Activated T-helper 9 cell treated with anti-CD3 and anti-CD28 coated beads, Interleukin-2, amount 50 U/mL, for 16 hours (primary cell): ENCODE data around the gene CLSTN2.
"Not testable (repeated sequence)": the region's sequence is repeated elsewhere in the genome, so short reads cannot be mapped to it uniquely, and the experiment has no call there.

ENCODE experiments used
- DNase-seq: peaks from one replicate; pipeline ENCODE4 v3.0.0-alpha.2; 2020; ENCODE audit warnings: low read depth

CLSTN2 gene

GRCh38 chr3:140384028-140384771 is 449.2 kb downstream of the CLSTN2 start:
- DNase-seq: no peak

DNA sequence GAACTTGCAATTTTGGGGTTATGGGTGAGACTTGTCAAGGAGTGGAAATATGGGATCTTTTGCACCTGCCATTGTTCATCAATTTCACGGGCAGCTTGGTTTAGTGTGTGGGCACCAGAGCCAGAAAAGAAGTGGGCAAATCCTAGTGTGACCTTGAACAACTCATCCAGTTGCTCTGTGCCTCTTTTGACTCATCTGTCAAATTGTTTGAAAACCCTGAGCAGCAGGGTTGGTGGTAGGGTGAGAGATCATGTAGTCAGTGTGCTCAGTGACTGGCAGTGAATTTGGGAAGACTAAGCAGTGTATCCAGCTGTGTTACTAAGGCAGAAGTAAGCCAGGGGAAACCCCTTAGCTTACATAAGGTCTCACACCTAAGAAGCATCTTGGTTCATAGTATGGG is 449.9 kb downstream of the CLSTN2 start:
- no peak for DNase-seq

DNA sequence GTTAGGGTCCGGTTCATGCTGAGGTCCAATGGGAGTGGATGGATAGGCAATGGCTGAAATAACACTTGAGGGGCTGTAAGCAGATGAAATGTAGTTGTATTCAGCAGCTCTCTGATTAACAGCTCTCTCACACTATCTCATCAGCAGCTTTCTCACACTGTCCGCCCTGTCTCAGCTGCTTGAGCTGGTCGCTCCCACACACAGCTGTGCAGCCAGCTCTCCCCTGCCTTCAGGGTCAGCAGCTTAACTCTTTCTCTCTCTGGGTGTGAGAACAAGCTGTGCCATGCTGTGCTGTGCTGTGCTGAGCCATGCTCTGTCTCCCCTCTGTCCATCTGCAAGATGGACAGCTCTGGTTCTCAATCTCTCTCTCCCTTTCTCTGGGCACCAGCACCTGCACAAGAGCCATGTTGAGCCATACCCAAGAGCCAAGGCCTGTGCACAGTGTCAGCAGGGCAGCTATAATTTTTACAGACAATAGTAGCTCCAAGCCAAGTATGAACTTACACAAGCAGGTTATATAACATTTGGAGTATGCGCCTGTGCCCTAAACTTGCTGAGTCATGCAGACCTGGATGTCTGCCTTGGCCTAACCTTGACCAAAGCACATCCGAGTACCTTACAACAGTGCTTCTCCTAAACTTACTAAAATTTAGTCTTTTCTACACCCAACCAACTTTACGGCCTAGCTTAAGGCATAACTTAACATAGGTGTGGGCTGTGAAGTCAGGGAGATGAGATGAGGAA is 451.5 kb downstream of the CLSTN2 start:
- DNase-seq: no peak

DNA sequence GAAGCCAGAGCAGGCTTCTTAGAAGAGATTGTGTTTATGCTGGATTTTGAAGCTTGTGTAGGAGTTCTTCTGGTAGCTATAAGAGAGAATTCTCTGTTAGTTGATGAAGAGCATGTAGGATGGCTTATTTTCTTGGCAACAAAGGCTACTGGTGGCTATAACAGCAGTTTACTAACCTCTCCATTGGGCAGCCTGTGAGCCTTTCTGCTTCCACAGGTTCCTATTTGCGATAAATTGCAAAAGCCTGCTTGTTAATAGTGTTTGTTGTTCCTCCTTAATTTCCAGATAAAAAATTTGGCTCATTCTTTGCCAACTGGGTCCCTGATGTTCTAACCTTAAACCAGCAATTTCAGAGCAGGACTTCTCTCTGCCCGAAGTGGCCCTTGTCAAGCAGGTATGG is 452.3 kb downstream of the CLSTN2 start:
- no peak for DNase-seq

GRCh38 chr3:140388202-140388922 is 453.4 kb downstream of the CLSTN2 start:
- DNase-seq: no peak

- no peak for DNase-seq
Observed at GRCh38 chr3:140391061-140391460, 456.1 kb downstream of the CLSTN2 start.

GRCh38 chr3:140394488-140395133 is 459.6 kb downstream of the CLSTN2 start:
- DNase-seq: no peak

GRCh38 chr3:140395134-140396075 is 460.4 kb downstream of the CLSTN2 start:
- DNase-seq: no peak

GRCh38 chr3:140396110-140396509 is 461.1 kb downstream of the CLSTN2 start:
- DNase-seq: no peak

GRCh38 chr3:140397847-140398246 is 462.9 kb downstream of the CLSTN2 start:
- DNase-seq: no peak

DNA sequence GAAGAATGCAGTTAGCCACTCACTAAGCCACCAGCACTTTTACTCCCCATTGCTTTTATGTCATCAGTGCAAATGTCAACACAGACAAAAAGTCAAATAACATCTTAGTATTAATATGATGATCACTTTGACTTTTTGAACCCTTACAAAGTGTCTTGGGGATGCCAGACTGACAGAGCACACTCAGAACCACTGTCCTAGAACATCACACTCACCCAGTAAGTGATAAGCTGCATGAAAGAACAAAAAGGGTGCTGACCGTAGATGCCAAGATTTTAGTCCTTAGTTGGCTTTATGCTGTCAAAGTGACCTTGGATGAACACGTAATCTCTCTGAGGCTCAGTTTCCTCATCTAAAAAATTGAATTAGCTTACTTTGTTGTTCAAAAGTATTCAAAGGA is 463.4 kb downstream of the CLSTN2 start:
- no peak for DNase-seq

- DNase-seq: no peak
Observed at GRCh38 chr3:140399871-140400270, 464.9 kb downstream of the CLSTN2 start.

DNA sequence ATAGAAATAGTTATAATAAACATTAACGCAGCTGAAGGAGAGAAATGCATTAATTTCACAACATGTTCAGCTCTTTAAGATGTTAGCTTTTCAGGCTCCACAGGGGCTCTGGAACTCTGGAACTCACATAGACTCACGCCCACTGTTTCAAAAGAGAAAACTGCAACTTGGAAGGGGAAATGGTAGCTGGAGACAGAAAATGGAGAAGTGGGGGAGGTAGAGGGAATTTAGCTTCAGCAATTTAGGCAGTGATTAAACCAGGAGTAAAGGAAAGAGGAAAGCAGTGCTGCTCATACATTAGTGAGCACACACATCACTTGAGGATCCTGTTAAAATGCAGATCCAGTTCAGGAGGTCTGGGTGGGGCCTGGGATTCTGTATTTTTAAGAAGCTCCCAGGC is 468.1 kb downstream of the CLSTN2 start:
- no peak for DNase-seq

- DNase-seq: no peak
Observed at GRCh38 chr3:140403608-140404007, 468.6 kb downstream of the CLSTN2 start.

DNA sequence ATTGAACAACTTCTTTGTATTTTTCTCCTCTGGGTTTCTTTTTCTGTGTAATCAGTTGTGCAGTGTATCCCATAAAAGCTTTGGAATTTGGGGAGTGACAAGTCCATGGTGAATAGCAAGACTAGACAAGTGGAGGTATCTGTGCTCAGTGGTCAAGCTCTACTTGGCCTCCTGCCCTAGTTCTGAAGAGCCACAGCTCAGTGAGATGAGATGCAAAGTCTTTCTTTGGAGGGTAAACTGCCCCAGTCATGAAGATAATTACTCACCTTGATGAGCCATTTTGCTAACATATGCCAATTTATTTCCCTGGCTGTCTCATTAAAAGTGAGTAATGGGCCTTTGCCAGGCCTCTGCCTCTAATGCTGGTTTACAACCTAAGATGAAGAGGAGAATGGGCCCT is 471.7 kb downstream of the CLSTN2 start:
- no peak for DNase-seq

GRCh38 chr3:140408252-140408651 is 473.3 kb downstream of the CLSTN2 start:
- DNase-seq: no peak

GRCh38 chr3:140416666-140417065 is 481.7 kb downstream of the CLSTN2 start:
- DNase-seq: no peak

DNA sequence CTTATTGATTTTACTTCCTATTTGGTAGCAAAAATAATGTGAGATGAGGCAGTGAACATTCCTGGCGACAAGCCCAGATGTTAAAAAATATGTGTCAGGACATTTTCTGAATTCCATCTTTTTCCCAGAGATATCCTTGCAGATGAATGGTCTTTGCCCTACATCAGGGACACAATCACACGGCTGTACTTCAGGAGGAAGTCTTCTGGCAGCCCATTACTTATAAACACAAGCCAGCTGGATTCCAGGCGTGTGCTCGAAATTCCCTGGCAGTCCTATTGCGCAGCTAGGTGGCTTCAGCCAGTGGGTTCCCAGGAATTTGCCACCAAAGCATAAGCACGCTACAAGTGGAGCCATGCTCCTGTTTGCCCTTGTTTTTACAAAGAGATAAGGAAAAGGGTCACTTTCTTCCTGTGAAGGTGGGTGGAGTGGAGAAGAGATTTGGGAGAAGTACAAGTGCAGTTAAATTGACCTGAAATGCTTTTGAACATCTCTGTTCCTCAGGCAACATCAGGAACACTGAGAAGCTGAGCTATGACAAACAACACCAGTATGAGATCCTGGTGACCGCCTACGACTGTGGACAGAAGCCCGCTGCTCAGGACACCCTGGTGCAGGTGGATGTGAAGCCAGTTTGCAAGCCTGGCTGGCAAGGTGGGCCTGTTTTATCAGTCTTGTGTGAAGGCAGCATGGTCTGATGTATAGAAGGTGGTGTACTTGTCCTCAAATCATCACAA is 485.8 kb downstream of the CLSTN2 start:
- DNase-seq: no peak

GRCh38 chr3:140421884-140422283 is 486.9 kb downstream of the CLSTN2 start:
- no peak for DNase-seq

GRCh38 chr3:140423146-140423545 is 488.2 kb downstream of the CLSTN2 start:
- DNase-seq: no peak

GRCh38 chr3:140423574-140423973 is 488.6 kb downstream of the CLSTN2 start:
- not testable (repeated sequence) for DNase-seq
